B cell (primary cell): ENCODE data around the gene TCF21. TPM values are rescaled to one million over a fixed set of nuclear protein-coding genes. Genes with fewer than 3 reads are reported as not detected.

ENCODE experiments used
- ATAC-seq: fragments of 200-7000 bp; cut with Tn5 transposase; one replicate; pipeline ENCODE4 v1.10.0; 2021; ENCODE audit warnings: low read depth, mild to moderate bottlenecking, moderate number of reproducible peaks, moderate library complexity
- CTCF ChIA-PET: fragments of 350-600 bp; sonication (Branson Sonifier 250); formaldehyde crosslinking; loops from one replicate; lab custom pipeline; 2021; ENCODE audit warnings: antibody characterized with exemption, inconsistent platforms; lab: Charles Lee
- POLR2A ChIA-PET: fragments of 350-600 bp; sonication (Branson Sonifier 250); formaldehyde crosslinking; loops from one replicate; lab custom pipeline; 2021; ENCODE audit warnings: antibody characterized with exemption; lab: Charles Lee
- DNase-seq: peaks from one replicate; pipeline ENCODE4 v3.0.0; 2013
- H2AFZ ChIP-seq: 2 replicates; pipeline ENCODE4 v1.6.1; 2012; ENCODE audit warnings: mild to moderate bottlenecking, low read depth, low read length; ENCODE audit not compliant: insufficient read depth, poor library complexity, severe bottlenecking
- H3K27ac ChIP-seq, 2 donors: 1 replicate in 1 of 2; 2 replicates in 1 of 2; pipeline ENCODE4 v1.5.1; 2012 to 2013; ENCODE audit warnings: low read length in 2 of 2, mild to moderate bottlenecking in 2 of 2, moderate library complexity in 1 of 2
- H3K27me3 ChIP-seq, 4 experiments: fragments of 200-600 bp in 1 of 4; sonication (generic) in 1 of 4; replicated peaks in 1 of 4; 1 replicate in 2 of 4; 2 replicates in 2 of 4; pipeline versions ENCODE4 v1.6.1 to v1.7.0; 2013 to 2016; ENCODE audit warnings: low read length in 3 of 4, mild to moderate bottlenecking in 2 of 4, mixed read lengths in 1 of 4, moderate library complexity in 1 of 4; ENCODE audit not compliant: insufficient read depth in 4 of 4, control insufficient read depth in 3 of 4; ENCODE audit errors: control extremely low read depth in 1 of 4
- H3K36me3 ChIP-seq, 2 experiments: replicated peaks in 1 of 2; 1 replicate in 1 of 2; 2 replicates in 1 of 2; pipeline versions ENCODE4 v1.6.1 to v1.7.1; 2013; ENCODE audit warnings: low read length in 1 of 2; ENCODE audit not compliant: insufficient read depth in 2 of 2, control insufficient read depth in 1 of 2; ENCODE audit errors: control extremely low read depth in 1 of 2, extremely low read depth in 1 of 2
- H3K4me1 ChIP-seq, 2 donors: fragments of 200-600 bp in 1 of 2; sonication (generic) in 1 of 2; 1 replicate in 1 of 2; 2 replicates in 1 of 2; pipeline versions ENCODE4 v1.5.1 to v1.6.1; 2013 to 2017; ENCODE audit warnings: low read length in 2 of 2; ENCODE audit not compliant: control insufficient read depth in 2 of 2, insufficient read depth in 2 of 2
- H3K4me2 ChIP-seq: replicated peaks from 2 replicates; pipeline ENCODE3; 2012; ENCODE audit warnings: mild to moderate bottlenecking, low read depth, low read length; ENCODE audit not compliant: poor library complexity, severe bottlenecking
- H3K4me3 ChIP-seq, 5 experiments: fragments of 200-600 bp in 1 of 5; sonication (generic) in 1 of 5; 1 replicate in 3 of 5; 2 replicates in 2 of 5; pipeline versions ENCODE4 v1.5.1 to v1.7.0; 2011 to 2016; ENCODE audit warnings: low read length in 4 of 5, mild to moderate bottlenecking in 4 of 5, low read depth in 2 of 5, control low read depth in 1 of 5, moderate library complexity in 1 of 5; ENCODE audit not compliant: insufficient read depth in 1 of 5; ENCODE audit errors: control extremely low read depth in 1 of 5, extremely low read depth in 1 of 5
- H3K79me2 ChIP-seq: fragments of 200-600 bp; sonication (generic); one replicate; pipeline ENCODE4 v1.6.0; 2016; ENCODE audit warnings: low read length; ENCODE audit not compliant: control insufficient read depth, insufficient read depth
- H3K9ac ChIP-seq: fragments of 200-600 bp; sonication (generic); 2 replicates; pipeline ENCODE4 v1.6.1; 2017; ENCODE audit warnings: mild to moderate bottlenecking, low read length, moderate library complexity
- H3K9me3 ChIP-seq, 3 donors: one replicate each; pipeline versions ENCODE4 v1.6.1 to v1.7.1; 2013; ENCODE audit warnings: low read length in 2 of 3; ENCODE audit not compliant: control insufficient read depth in 2 of 3, insufficient read depth in 1 of 3; ENCODE audit errors: control extremely low read depth in 1 of 3
- H4K20me1 ChIP-seq: 2 replicates; pipeline ENCODE4 v1.6.0; 2012; ENCODE audit warnings: mild to moderate bottlenecking, low read length; ENCODE audit not compliant: insufficient read depth, control insufficient read depth, poor library complexity, severe bottlenecking
- H3K27ac Mint-ChIP-seq: one replicate; pipeline ENCODE4 v1.8.0; 2021; ENCODE audit warnings: mixed read lengths
- H3K27me3 Mint-ChIP-seq: one replicate; pipeline ENCODE4 v1.8.0; 2021; ENCODE audit warnings: mixed read lengths
- H3K4me1 Mint-ChIP-seq: one replicate; pipeline ENCODE4 v1.8.0; 2021; ENCODE audit warnings: mixed read lengths
- H3K4me3 Mint-ChIP-seq: one replicate; pipeline ENCODE4 v1.8.0; 2021; ENCODE audit warnings: mixed read lengths
- H3K9me3 Mint-ChIP-seq: one replicate; pipeline ENCODE4 v1.8.0; 2022; ENCODE audit warnings: mixed read lengths; ENCODE audit not compliant: insufficient read depth
- CTCF ChIP-seq: fragments of 200-600 bp; IDR thresholded peaks from one replicate; pipeline ENCODE4 v1.8.0; 2022; ENCODE audit warnings: antibody characterized with exemption, mild to moderate bottlenecking
- EZH2 ChIP-seq: IDR thresholded peaks from 2 replicates; pipeline ENCODE4 v1.6.1; 2012; ENCODE audit warnings: borderline replicate concordance, low read depth, mild to moderate bottlenecking, moderate library complexity, low read length; ENCODE audit not compliant: insufficient read depth, poor library complexity, severe bottlenecking
- WGBS: methylation state at CpG from one replicate; pipeline ENCODE4 v1.1.5; 2013; ENCODE audit warnings: missing lambda C conversion rate; ENCODE audit not compliant: insufficient coverage; 5-methylcytosine and 5-hydroxymethylcytosine counted together
- intact Hi-C: fragments of 100-400 bp; cut with micrococcal nuclease; formaldehyde crosslinking; loops from one replicate; pipeline ENCODE4 v1.10.0; 2022
- polyA plus RNA-seq: library from polyadenylated mRNA; depleted of rRNA; stranded (reverse); fragments of >200 nt; gene quantifications from 2 replicates; pipeline ENCODE4 v1.2.3, GENCODE V29; 2012
- total RNA-seq, 2 donors: library from RNA; stranded (reverse); fragments of 120-200 nt in 1 of 2; gene quantifications; 1 replicate in 1 of 2; 2 replicates in 1 of 2; pipeline versions ENCODE4 v1.2.3 to v1.2.4, GENCODE V29; 2013 to 2022

Gene TCF21
- total and polyA plus RNA-seq, 2 donors (not counting 1 experiment from before 2014, with no cell fraction given), result not detected

GRCh38 chr6:133877116-133877515, 11.8 kb upstream of the TCF21 start:
- Mint-ChIP-seq H3K27ac (no peak overlapping the region), H3K9me3 (no peaks in the 10 kb centered on the region), H3K27me3 (peaks cover 30% of the 10 kb centered on the region), H3K4me3 (no peak overlapping the region), H3K4me1 (no peaks in the 10 kb centered on the region)
- 20% methylated on average over 1 of the region's 5 CpGs for WGBS
- TF ChIP-seq CTCF (no peak), EZH2 (no peak)
- H3K4me2 ChIP-seq, result no peak overlapping the region
- no peak overlapping the region for H2AFZ ChIP-seq
- ATAC-seq (no peak), DNase-seq (no peak)
- H3K36me3 ChIP-seq, result no peaks in the 10 kb centered on the region
- intact Hi-C loops, result no loop called here
- H3K27me3 ChIP-seq, result peaks cover 0 to 6% (median 2%) of the 10 kb centered on the region in 4 experiments
- no peaks in the 10 kb centered on the region for H3K79me2 ChIP-seq
- ChIA-PET CTCF (interaction anchor here (0.6 kb wide), 1 partner anchor 40 kb away, joined by 3 read pairs; no protein-coding TSS in a partner anchor), POLR2A (no interaction called here)
- H4K20me1 ChIP-seq, result no peaks in the 10 kb centered on the region
- H3K9ac ChIP-seq, result no peak overlapping the region
- no peak overlapping the region for H3K27ac ChIP-seq
- H3K4me3 ChIP-seq, result no peak overlapping the region
- no peaks in the 10 kb centered on the region for H3K4me1 ChIP-seq
- no peaks in the 10 kb centered on the region for H3K9me3 ChIP-seq

GRCh38 chr6:133880006-133880405, 8.9 kb upstream of the TCF21 start:
- Mint-ChIP-seq H3K9me3 (no peaks in the 10 kb centered on the region), H3K27ac (no peak overlapping the region), H3K4me3 (no peak overlapping the region), H3K27me3 (peaks cover 44% of the 10 kb centered on the region), H3K4me1 (no peaks in the 10 kb centered on the region)
- H3K9me3 ChIP-seq, result no peaks in the 10 kb centered on the region
- ChIA-PET POLR2A (no interaction called here), CTCF (no interaction called here)
- TF ChIP-seq EZH2 (no peak), CTCF (no peak)
- H2AFZ ChIP-seq, result no peak overlapping the region
- H3K79me2 ChIP-seq, result no peaks in the 10 kb centered on the region
- ATAC-seq, result no peak
- H3K27ac ChIP-seq, result no peak overlapping the region
- H3K9ac ChIP-seq, result no peak overlapping the region
- H4K20me1 ChIP-seq, result no peaks in the 10 kb centered on the region
- no peak overlapping the region for H3K4me3 ChIP-seq
- H3K36me3 ChIP-seq, result no peaks in the 10 kb centered on the region
- intact Hi-C loops, result no loop called here
- H3K4me2 ChIP-seq, result no peak overlapping the region
- no peak for DNase-seq
- peaks cover 0 to 9% (median 2%) of the 10 kb centered on the region in 4 experiments for H3K27me3 ChIP-seq
- no peaks in the 10 kb centered on the region for H3K4me1 ChIP-seq
